IMR-90 (cell line): ENCODE results near the gene CECR2. TPM values are rescaled to one million over a fixed set of nuclear protein-coding genes. Genes with fewer than 3 reads are reported as not detected.

Experiments
- ATAC-seq: fragments of 200-7000 bp; cut with Tn5 transposase; 2 replicates; pipeline ENCODE4 v1.9.1; 2020; ENCODE audit warnings: low read depth, mild to moderate bottlenecking, moderate library complexity
- BruUV-seq: library from RNA; stranded (reverse); fragments of 400-500 nt; replicated peaks from 2 replicates; lab custom pipeline; 2021; lab: Mats Ljungman, UMichigan
- CTCF ChIA-PET: fragments of 300-600 bp; formaldehyde crosslinking; extraction: SDS; loops from one replicate; lab custom pipeline; 2021; ENCODE audit warnings: antibody characterized with exemption; lab: Yijun Ruan, JAX
- POLR2A ChIA-PET: fragments of 300-600 bp; sonication (Branson Sonifier 250); formaldehyde crosslinking; loops from one replicate; lab custom pipeline; 2022; ENCODE audit warnings: antibody characterized with exemption; ENCODE audit not compliant: unreplicated experiment; lab: Charles Lee
- DNase-seq: peaks from one replicate; pipeline ENCODE4 v3.0.0; 2013
- H2AFZ ChIP-seq: replicated peaks from 2 replicates; pipeline ENCODE3; 2013; ENCODE audit warnings: low read length, mild to moderate bottlenecking; ENCODE audit not compliant: poor library complexity
- H2AK5ac ChIP-seq: 2 replicates; pipeline ENCODE4 v1.6.1; 2013; ENCODE audit warnings: low read depth, low read length, inconsistent platforms
- H2AK9ac ChIP-seq: replicated peaks from 2 replicates; pipeline ENCODE3; 2013; ENCODE audit warnings: mild to moderate bottlenecking, low read depth, low read length, moderate library complexity; ENCODE audit not compliant: poor library complexity
- H2BK120ac ChIP-seq: 2 replicates; pipeline ENCODE4 v1.6.1; 2013; ENCODE audit warnings: low read depth, low read length, inconsistent platforms
- H2BK15ac ChIP-seq: 3 replicates; pipeline ENCODE4 v1.6.1; 2013; ENCODE audit warnings: low read depth, low read length, inconsistent platforms
- H2BK20ac ChIP-seq: 2 replicates; pipeline ENCODE4 v1.6.1; 2013; ENCODE audit warnings: low read depth, mild to moderate bottlenecking, inconsistent platforms, low read length, moderate library complexity
- H2BK5ac ChIP-seq: 2 replicates; pipeline ENCODE4 v1.6.1; 2013; ENCODE audit warnings: mild to moderate bottlenecking, low read depth, low read length, inconsistent platforms; ENCODE audit not compliant: poor library complexity, severe bottlenecking
- H3K14ac ChIP-seq: replicated peaks from 2 replicates; pipeline ENCODE4 v1.6.1; 2013; ENCODE audit warnings: low read depth, low read length, inconsistent platforms
- H3K18ac ChIP-seq: 2 replicates; pipeline ENCODE4 v1.6.1; 2013; ENCODE audit warnings: low read depth, low read length, control low read depth
- H3K23ac ChIP-seq: 2 replicates; pipeline ENCODE4 v1.6.1; 2013; ENCODE audit warnings: low read depth, low read length, inconsistent platforms
- H3K27ac ChIP-seq: 2 replicates; pipeline ENCODE4 v1.5.1; 2013; ENCODE audit warnings: mild to moderate bottlenecking, control low read depth, low read length; ENCODE audit not compliant: insufficient read depth
- H3K27me3 ChIP-seq: 2 replicates; pipeline ENCODE4 v1.6.1; 2013; ENCODE audit warnings: low read length; ENCODE audit not compliant: control insufficient read depth, insufficient read depth
- H3K36me3 ChIP-seq: 2 replicates; pipeline ENCODE4 v1.6.1; 2013; ENCODE audit warnings: low read length, mixed read lengths; ENCODE audit not compliant: control insufficient read depth, insufficient read depth
- H3K4ac ChIP-seq: 2 replicates; pipeline ENCODE4 v1.6.1; 2013; ENCODE audit warnings: low read depth, low read length, inconsistent platforms
- H3K4me1 ChIP-seq: 2 replicates; pipeline ENCODE4 v1.6.1; 2013; ENCODE audit warnings: low read length, mixed read lengths; ENCODE audit not compliant: control insufficient read depth, insufficient read depth
- H3K4me2 ChIP-seq: 2 replicates; pipeline ENCODE4 v1.6.1; 2013; ENCODE audit warnings: low read depth, mild to moderate bottlenecking, control low read depth, low read length, moderate library complexity
- H3K4me3 ChIP-seq: 2 replicates; pipeline ENCODE4 v1.5.1; 2013; ENCODE audit warnings: low read depth, mild to moderate bottlenecking, control low read depth, low read length, moderate library complexity; ENCODE audit not compliant: insufficient read depth
- H3K56ac ChIP-seq: 2 replicates; pipeline ENCODE4 v1.6.1; 2013; ENCODE audit warnings: low read length, inconsistent platforms; ENCODE audit not compliant: insufficient read depth; ENCODE audit errors: extremely low read depth
- H3K79me1 ChIP-seq, 2 experiments: 2 replicates each; pipeline ENCODE4 v1.6.1; 2013; ENCODE audit warnings: low read length in 2 of 2, inconsistent platforms in 1 of 2, low read depth in 1 of 2
- H3K9ac ChIP-seq: 2 replicates; pipeline ENCODE4 v1.6.1; 2013; ENCODE audit warnings: low read depth, low read length, control low read depth
- H3K9me1 ChIP-seq: 2 replicates; pipeline ENCODE4 v1.6.1; 2013; ENCODE audit warnings: low read length, inconsistent platforms; ENCODE audit not compliant: insufficient read depth
- H3K9me3 ChIP-seq: 2 replicates; pipeline ENCODE4 v1.6.1; 2013; ENCODE audit warnings: low read length; ENCODE audit not compliant: control insufficient read depth, insufficient read depth
- H4K20me1 ChIP-seq: 2 replicates; pipeline ENCODE4 v1.6.1; 2013; ENCODE audit warnings: low read length, inconsistent platforms; ENCODE audit not compliant: insufficient read depth
- H4K5ac ChIP-seq: 2 replicates; pipeline ENCODE4 v1.6.1; 2013; ENCODE audit warnings: mild to moderate bottlenecking, low read depth, low read length, control low read depth
- H4K8ac ChIP-seq, 2 experiments: 2 replicates each; pipeline ENCODE4 v1.6.1; 2013; ENCODE audit warnings: low read depth in 2 of 2, low read length in 2 of 2, control low read depth in 1 of 2, inconsistent platforms in 1 of 2
- H4K91ac ChIP-seq: 2 replicates; pipeline ENCODE4 v1.6.1; 2013; ENCODE audit warnings: low read depth, low read length, inconsistent platforms; ENCODE audit not compliant: insufficient read depth
- CHD1 ChIP-seq: IDR thresholded peaks from 2 replicates; pipeline ENCODE4 v1.6.1; 2012; ENCODE audit warnings: low read depth, low read length, improper control_type of control experiment
- MAFK ChIP-seq: IDR thresholded peaks from 2 replicates; pipeline ENCODE4 v1.6.1; 2012; ENCODE audit warnings: low read depth, low read length, improper control_type of control experiment
- MAZ ChIP-seq: IDR thresholded peaks from 2 replicates; pipeline ENCODE4 v1.6.1; 2012; ENCODE audit warnings: low read depth, mild to moderate bottlenecking, low read length, improper control_type of control experiment, moderate library complexity, borderline replicate concordance
- RCOR1 ChIP-seq: IDR thresholded peaks from 2 replicates; pipeline ENCODE4 v1.6.1; 2012; ENCODE audit warnings: mild to moderate bottlenecking, low read length, improper control_type of control experiment; ENCODE audit not compliant: insufficient replicate concordance
- WGBS, 2 experiments: methylation state at CpG; one replicate each; pipeline versions ENCODE4 v1.1.5 to v1.1.7; 2013; ENCODE audit warnings: missing lambda C conversion rate in 2 of 2; ENCODE audit not compliant: insufficient read length in 1 of 2; ENCODE audit errors: extremely low coverage in 2 of 2; 5-methylcytosine and 5-hydroxymethylcytosine counted together
- dilution Hi-C: fragments of 300-500 bp; cut with HindIII; formaldehyde crosslinking; loops from one replicate; pipeline ENCODE4 v1.14.3; 2018; ENCODE audit warnings: low sequenced_read_pairs; ENCODE audit not compliant: unreplicated experiment
- in situ Hi-C: fragments of 300-500 bp; cut with MboI; formaldehyde crosslinking; loops from 3 replicates; pipeline ENCODE4 v1.14.3; 2019; ENCODE audit warnings: low sequenced_read_pairs, inconsistent platforms, mixed read lengths
- intact Hi-C: fragments of 100-400 bp; cut with micrococcal nuclease; formaldehyde crosslinking; loops from 2 replicates; pipeline ENCODE4 v1.10.0; 2022
- polyA plus RNA-seq, 3 experiments: library from polyadenylated mRNA; depleted of rRNA; stranded (reverse); fragments of >200 nt; gene quantifications; 2 replicates each; pipeline ENCODE4 v1.2.3, GENCODE V29; 2012; ENCODE audit warnings: low replicate concordance in 1 of 3
- total RNA-seq: library from RNA; depleted of rRNA; stranded (reverse); fragments of >200 nt; gene quantifications from 2 replicates; pipeline ENCODE4 v1.2.3, GENCODE V29; 2012

CECR2 gene
- total and polyA plus RNA-seq, 2 of the 4 experiments (the other 2 are of a cell fraction) = under 0.01 TPM; not detected in 1

- Histone ChIP-seq H3K9me3 (no peaks in the 10 kb centered on the region), H3K9ac (no peak overlapping the region), H2AFZ (no peak overlapping the region), H4K20me1 (no peaks in the 10 kb centered on the region), H2BK120ac (no peak overlapping the region), H3K27ac (no peak overlapping the region), H3K79me1 (no peaks in the 10 kb centered on the region), H2AK5ac (no peak overlapping the region), H4K8ac (no peak overlapping the region), H3K4me1 (no peaks in the 10 kb centered on the region), H2BK15ac (no peak overlapping the region), H3K56ac (no peak overlapping the region), H3K4me3 (no peak overlapping the region), H3K23ac (no peak overlapping the region), H3K9me1 (no peaks in the 10 kb centered on the region), H4K91ac (no peak overlapping the region), H3K4me2 (no peak overlapping the region), H3K4ac (no peak overlapping the region), H3K14ac (no peak overlapping the region), H2BK20ac (no peak overlapping the region), H3K27me3 (no peaks in the 10 kb centered on the region), H2BK5ac (no peak overlapping the region), H3K36me3 (no peaks in the 10 kb centered on the region), H3K18ac (no peak overlapping the region), H4K5ac (no peak overlapping the region), H2AK9ac (no peak overlapping the region)
- ChIA-PET POLR2A (no interaction called here), CTCF (no interaction called here)
- in situ Hi-C loops = loop anchor here (10.0 kb wide), 1 partner anchor 56 kb away; no protein-coding TSS in a partner anchor
- no CpG with 5 or more reads among the region's 4 CpGs for WGBS, 2 experiments
- ATAC-seq (no peak), DNase-seq (no peak)
- no TSS peak for BruUV-seq
- no peak for TF ChIP-seq MAZ
- TF ChIP-seq RCOR1 = no peak
- TF ChIP-seq MAFK = no peak
- TF ChIP-seq CHD1 = no peak
- dilution Hi-C loops = no loop called here
- intact Hi-C loops = no loop called here
Observed at GRCh38 chr22:17410576-17410975, 41.3 kb downstream of the CECR2 start.
